Bronchial epithelial cell (primary cell): ENCODE results near the gene WWC2. TPM values are rescaled to one million over a fixed set of nuclear protein-coding genes. Genes with fewer than 3 reads are reported as not detected.
A peak's percentile ranks its signal among the peaks of the same experiment; 100 is the strongest.

ENCODE experiments used
- DNase-seq: peaks from one replicate; pipeline ENCODE4 v3.0.0-alpha.2; 2010; ENCODE audit warnings: low read depth
- FAIRE-seq: peaks from 2 replicates; lab custom pipeline; 2011; peaks lifted over from hg19 to GRCh38; lab: Jason Lieb, UNC
- H3K27me3 ChIP-seq: 2 replicates; pipeline ENCODE4 v1.5.1; 2011; ENCODE audit warnings: low read length; ENCODE audit not compliant: control insufficient read depth, insufficient read depth
- H3K36me3 ChIP-seq: 2 replicates; pipeline ENCODE4 v1.5.1; 2011; ENCODE audit warnings: low read length; ENCODE audit not compliant: control insufficient read depth, insufficient read depth
- H3K4me3 ChIP-seq: 2 replicates; pipeline ENCODE4 v1.5.1; 2011; ENCODE audit warnings: mild to moderate bottlenecking, low read depth, low read length, control low read depth
- total RNA-seq: library from RNA; depleted of rRNA; stranded (reverse); fragments of >200 nt; gene quantifications from 2 replicates; pipeline ENCODE4 v1.2.1, GENCODE V29; 2014
- TF ChIP-seq, protein P1 (sequence below): IDR thresholded peaks from 2 replicates; pipeline ENCODE4 v1.5.1; 2011; ENCODE audit warnings: mild to moderate bottlenecking, moderate library complexity, low read length, control low read depth, inconsistent platforms; ENCODE audit not compliant: insufficient read depth, severe bottlenecking

WWC2 gene
- total RNA-seq, 1 donor from 2014 or later = 13.2 TPM

DNA sequence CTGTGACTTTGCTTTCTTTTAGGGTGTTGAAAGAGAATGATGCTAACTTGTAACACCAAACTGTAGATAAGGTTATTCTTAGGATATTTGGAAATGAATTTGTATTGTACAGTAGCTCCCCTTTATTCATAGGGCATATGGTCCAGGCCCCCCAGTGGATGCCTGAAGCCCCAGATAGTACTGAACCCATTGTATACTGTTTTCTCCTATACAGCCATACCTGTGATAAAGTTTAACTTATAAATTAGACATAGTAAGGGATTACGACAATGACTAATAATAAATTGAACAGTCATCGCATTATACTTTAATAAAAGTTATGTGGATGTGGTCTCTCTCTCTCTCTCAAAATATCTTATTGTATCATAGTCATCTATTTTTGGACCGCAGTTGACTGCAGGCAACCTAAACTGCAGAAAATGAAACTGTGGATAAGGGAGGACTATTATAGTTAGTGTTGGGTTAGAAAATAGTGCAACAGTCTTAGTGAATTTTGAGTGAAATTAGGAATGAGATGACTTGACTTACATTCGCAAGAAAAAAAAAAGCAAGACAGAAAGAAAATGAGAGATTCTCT is 115.9 kb downstream of the WWC2 start:
- H3K4me3 ChIP-seq = no peak overlapping the region
- no peaks in the 10 kb centered on the region for H3K36me3 ChIP-seq
- TF ChIP-seq, protein P1, sequence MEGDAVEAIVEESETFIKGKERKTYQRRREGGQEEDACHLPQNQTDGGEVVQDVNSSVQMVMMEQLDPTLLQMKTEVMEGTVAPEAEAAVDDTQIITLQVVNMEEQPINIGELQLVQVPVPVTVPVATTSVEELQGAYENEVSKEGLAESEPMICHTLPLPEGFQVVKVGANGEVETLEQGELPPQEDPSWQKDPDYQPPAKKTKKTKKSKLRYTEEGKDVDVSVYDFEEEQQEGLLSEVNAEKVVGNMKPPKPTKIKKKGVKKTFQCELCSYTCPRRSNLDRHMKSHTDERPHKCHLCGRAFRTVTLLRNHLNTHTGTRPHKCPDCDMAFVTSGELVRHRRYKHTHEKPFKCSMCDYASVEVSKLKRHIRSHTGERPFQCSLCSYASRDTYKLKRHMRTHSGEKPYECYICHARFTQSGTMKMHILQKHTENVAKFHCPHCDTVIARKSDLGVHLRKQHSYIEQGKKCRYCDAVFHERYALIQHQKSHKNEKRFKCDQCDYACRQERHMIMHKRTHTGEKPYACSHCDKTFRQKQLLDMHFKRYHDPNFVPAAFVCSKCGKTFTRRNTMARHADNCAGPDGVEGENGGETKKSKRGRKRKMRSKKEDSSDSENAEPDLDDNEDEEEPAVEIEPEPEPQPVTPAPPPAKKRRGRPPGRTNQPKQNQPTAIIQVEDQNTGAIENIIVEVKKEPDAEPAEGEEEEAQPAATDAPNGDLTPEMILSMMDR = no peak
- no peak for FAIRE-seq
- H3K27me3 ChIP-seq = no peaks in the 10 kb centered on the region
- DNase-seq = no peak

DNA sequence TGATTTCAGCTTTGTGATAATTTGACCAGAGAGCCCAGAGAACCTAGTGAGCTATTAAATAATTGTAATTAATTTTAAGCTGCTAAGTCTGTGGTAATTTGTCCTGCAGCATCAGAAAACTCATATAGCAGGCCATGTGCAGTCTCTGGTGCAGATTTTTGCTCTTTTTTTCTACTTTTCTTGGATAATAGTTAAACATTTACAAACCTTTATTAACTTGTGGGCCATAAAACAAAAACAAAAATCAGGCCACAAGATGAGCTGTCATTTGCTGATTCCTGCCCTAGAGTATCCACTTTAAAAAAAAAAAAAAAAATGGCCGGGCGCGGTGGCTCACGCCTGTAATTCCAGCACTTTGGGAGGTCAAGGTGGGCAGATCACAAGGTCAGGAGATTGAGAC is 121.2 kb downstream of the WWC2 start:
- H3K36me3 ChIP-seq = no peaks in the 10 kb centered on the region
- TF ChIP-seq, protein P1 = no peak
- no peak overlapping the region for H3K4me3 ChIP-seq
- DNase-seq (no peak), FAIRE-seq (no peak)
- no peaks in the 10 kb centered on the region for H3K27me3 ChIP-seq

DNA sequence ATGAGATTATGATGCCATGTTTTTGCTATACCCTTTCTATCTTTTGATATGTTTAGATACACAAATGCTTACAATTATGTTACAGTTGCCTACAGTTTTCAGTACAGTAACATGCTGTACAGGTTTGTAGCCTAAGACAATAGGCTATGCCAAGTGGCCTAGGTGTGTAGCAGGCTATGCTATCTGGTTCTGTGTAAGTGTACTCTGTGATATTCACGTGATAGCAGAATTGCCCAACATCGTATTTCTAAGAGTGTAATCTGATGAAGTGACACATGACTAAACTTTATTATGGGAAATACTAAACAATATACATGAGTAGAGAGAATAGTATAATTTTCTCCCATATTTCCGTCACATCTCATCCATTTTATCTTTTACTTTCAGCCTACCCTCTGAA is 124.0 kb downstream of the WWC2 start:
- DNase-seq (no peak), FAIRE-seq (no peak)
- TF ChIP-seq, protein P1 = no peak

DNA sequence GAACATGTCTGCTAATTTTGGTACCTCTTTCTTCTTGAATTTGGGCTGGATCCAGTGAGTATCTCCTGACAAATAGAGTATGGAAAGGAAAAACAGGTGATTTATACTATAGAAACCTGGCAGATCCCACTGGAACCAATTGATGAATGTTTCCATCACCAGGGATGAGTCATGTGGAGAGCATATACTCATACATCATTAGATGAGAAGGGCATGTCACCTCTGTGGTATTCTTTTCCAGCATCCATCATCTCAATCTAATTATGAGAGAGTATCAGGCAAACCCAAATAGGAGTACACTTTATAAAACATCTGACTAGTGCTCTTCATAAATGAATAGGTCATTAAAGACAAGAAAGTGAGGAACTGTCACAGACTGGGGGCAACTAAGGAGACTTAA is 130.3 kb downstream of the WWC2 start:
- Histone ChIP-seq H3K27me3 (no peaks in the 10 kb centered on the region), H3K36me3 (no peaks in the 10 kb centered on the region), H3K4me3 (no peak overlapping the region)
- peak; percentile 42 for DNase-seq
- FAIRE-seq = no peak
- TF ChIP-seq, protein P1 = no peak

More for the DNA sequence above, 124.0 kb downstream of the WWC2 start:
- Histone ChIP-seq H3K4me3 (no peak overlapping the region), H3K27me3 (no peaks in the 10 kb centered on the region), H3K36me3 (no peaks in the 10 kb centered on the region)

DNA sequence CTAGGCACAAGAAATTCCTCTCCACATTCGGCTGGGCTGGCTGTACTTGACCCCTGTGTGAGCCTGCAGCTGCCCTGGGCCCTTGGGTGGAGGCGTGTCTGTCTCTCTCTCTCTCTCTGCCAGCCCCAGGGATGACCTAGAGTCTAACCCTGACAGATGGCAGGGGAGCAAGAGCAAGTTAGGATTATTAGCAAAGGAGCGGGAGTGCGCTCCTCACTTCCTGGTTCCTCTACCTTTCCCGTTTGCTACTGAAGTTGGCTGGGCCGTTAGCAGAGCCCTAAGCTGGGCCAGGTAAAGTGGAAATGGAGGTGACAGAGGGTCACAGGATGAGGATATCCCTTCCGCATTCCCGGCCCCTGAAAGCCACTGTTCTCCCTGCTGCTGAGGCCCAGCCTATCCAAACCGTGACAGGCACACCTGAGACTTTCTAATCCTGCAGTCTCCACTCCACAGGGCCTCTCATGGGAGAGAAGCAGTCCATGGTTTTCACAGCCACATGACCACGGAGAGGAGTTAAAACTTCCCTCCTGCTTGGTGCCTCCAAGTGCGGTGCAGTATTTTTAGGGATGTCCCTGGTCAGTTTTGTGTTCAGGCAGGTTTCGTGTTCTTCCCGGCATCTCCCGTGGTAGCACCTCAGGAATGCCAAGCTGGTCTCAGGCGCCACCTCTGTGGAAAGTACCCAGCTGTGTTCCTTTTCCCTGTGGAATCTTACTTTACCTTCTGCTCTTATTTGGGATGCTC is 141.7 kb downstream of the WWC2 start:
- H3K4me3 ChIP-seq = no peak overlapping the region
- DNase-seq = no peak
- TF ChIP-seq, protein P1 = no peak
- H3K27me3 ChIP-seq = no peaks in the 10 kb centered on the region
- H3K36me3 ChIP-seq = no peaks in the 10 kb centered on the region
- no peak for FAIRE-seq

DNA sequence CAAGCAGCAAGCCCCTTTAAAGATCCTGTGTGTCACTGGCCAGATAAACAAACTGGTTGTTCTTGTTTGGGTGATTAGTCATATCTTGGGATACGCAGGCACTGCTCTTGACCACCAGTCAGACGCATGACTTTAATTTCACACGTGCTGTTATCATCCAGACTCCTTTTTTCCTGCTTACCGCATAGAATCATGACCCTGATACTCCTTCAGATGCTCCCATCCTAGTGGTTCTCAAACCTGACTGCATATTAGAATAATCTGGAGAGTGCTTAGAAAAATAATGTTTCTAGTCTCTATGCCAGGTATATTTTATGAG is 142.2 kb downstream of the WWC2 start:
- TF ChIP-seq, protein P1 = no peak
- H3K36me3 ChIP-seq = no peaks in the 10 kb centered on the region
- FAIRE-seq (no peak), DNase-seq (peak; percentile 88)
- H3K4me3 ChIP-seq = no peak overlapping the region
- H3K27me3 ChIP-seq = no peaks in the 10 kb centered on the region
